ENCODE results near the gene GALNT13.

GALNT13 gene

GRCh38 chr2:154120706-154121105, 249.0 kb downstream of the GALNT13 start:
- no peak for FAIRE-seq
- DNase-seq (ENCODE audit: low spot score), result no peak

- no peak for DNase-seq (ENCODE audit: low spot score)
- FAIRE-seq, result no peak
Observed at GRCh38 chr2:154125891-154126290, 254.2 kb downstream of the GALNT13 start.

- FAIRE-seq (no peak), DNase-seq (ENCODE audit: low spot score) (no peak)
Observed at GRCh38 chr2:154130821-154131220, 259.1 kb downstream of the GALNT13 start.

GRCh38 chr2:154132827-154133226, 261.1 kb downstream of the GALNT13 start:
- DNase-seq (ENCODE audit: low spot score), result no peak
- FAIRE-seq, result no peak

- FAIRE-seq (no peak), DNase-seq (ENCODE audit: low spot score) (no peak)
Observed at GRCh38 chr2:154133823-154134222, 262.1 kb downstream of the GALNT13 start.

- no peak for DNase-seq (ENCODE audit: low spot score)
- no peak for FAIRE-seq
Observed at GRCh38 chr2:154140249-154141025, 268.7 kb downstream of the GALNT13 start.

GRCh38 chr2:154142480-154142879, 270.8 kb downstream of the GALNT13 start:
- FAIRE-seq (no peak), DNase-seq (ENCODE audit: low spot score) (no peak)

GRCh38 chr2:154143105-154143504, 271.4 kb downstream of the GALNT13 start:
- FAIRE-seq (no peak), DNase-seq (ENCODE audit: low spot score) (no peak)

GRCh38 chr2:154158101-154158500, 286.4 kb downstream of the GALNT13 start:
- no peak for DNase-seq (ENCODE audit: low spot score)
- no peak for FAIRE-seq

- no peak for DNase-seq (ENCODE audit: low spot score)
- FAIRE-seq, result no peak
Observed at GRCh38 chr2:154161286-154161685, 289.6 kb downstream of the GALNT13 start.

- no peak for FAIRE-seq
- DNase-seq (ENCODE audit: low spot score), result no peak
Observed at GRCh38 chr2:154170400-154170799, 298.7 kb downstream of the GALNT13 start.

GRCh38 chr2:154173164-154173563, 301.4 kb downstream of the GALNT13 start:
- DNase-seq (ENCODE audit: low spot score), result no peak
- FAIRE-seq, result no peak

- FAIRE-seq, result no peak
- no peak for DNase-seq (ENCODE audit: low spot score)
Observed at GRCh38 chr2:154173919-154174318, 302.2 kb downstream of the GALNT13 start.

GRCh38 chr2:154182008-154182407, 310.3 kb downstream of the GALNT13 start:
- FAIRE-seq, result no peak
- DNase-seq (ENCODE audit: low spot score), result no peak

- no peak for FAIRE-seq
- no peak for DNase-seq (ENCODE audit: low spot score)
Observed at GRCh38 chr2:154187948-154188347, 316.2 kb downstream of the GALNT13 start.

GRCh38 chr2:154189953-154190352, 318.2 kb downstream of the GALNT13 start:
- DNase-seq (ENCODE audit: low spot score), result no peak
- no peak for FAIRE-seq

- no peak for FAIRE-seq
- DNase-seq (ENCODE audit: low spot score), result no peak
Observed at GRCh38 chr2:154193246-154193645, 321.5 kb downstream of the GALNT13 start.

GRCh38 chr2:154194909-154195643, 323.4 kb downstream of the GALNT13 start:
- no peak for DNase-seq (ENCODE audit: low spot score)
- FAIRE-seq, result no peak

- FAIRE-seq (no peak), DNase-seq (ENCODE audit: low spot score) (no peak)
Observed at GRCh38 chr2:154195644-154196195, 324.0 kb downstream of the GALNT13 start.

- FAIRE-seq, result no peak
- DNase-seq (ENCODE audit: low spot score), result no peak
Observed at GRCh38 chr2:154198866-154199265, 327.1 kb downstream of the GALNT13 start.

- DNase-seq (ENCODE audit: low spot score) (no peak), FAIRE-seq (no peak)
Observed at GRCh38 chr2:154203206-154203605, 331.5 kb downstream of the GALNT13 start.

- DNase-seq (ENCODE audit: low spot score) (no peak), FAIRE-seq (no peak)
Observed at GRCh38 chr2:154203902-154204301, 332.2 kb downstream of the GALNT13 start.
